ENCODE data around the gene KRT7.
A peak's percentile ranks its signal among the peaks of the same experiment; 100 is the strongest.
"Not testable (repeated sequence)": the region's sequence is repeated elsewhere in the genome, so short reads cannot be mapped to it uniquely, and the experiment has no call there.

The KRT7 gene

GRCh38 chr12:52231305-52232202 is 1.5 kb upstream of the KRT7 start:
- DNase-seq: peak; percentile 59

GRCh38 chr12:52232203-52232673 is 805 bp upstream of the KRT7 start:
- DNase-seq: no peak

GRCh38 chr12:52233462-52234207 is 592 bp downstream of the KRT7 start:
- peak; percentile 54 for DNase-seq

GRCh38 chr12:52234223-52234810 is 1.3 kb downstream of the KRT7 start:
- no peak for DNase-seq

GRCh38 chr12:52235001-52235764 is 2.1 kb downstream of the KRT7 start:
- DNase-seq: no peak

- no peak for DNase-seq
These were observed 2.8 kb downstream of the KRT7 start for GRCh38 chr12:52235822-52236361.

GRCh38 chr12:52236386-52237050 is 3.5 kb downstream of the KRT7 start:
- no peak for DNase-seq

- no peak for DNase-seq
These were observed 5.3 kb downstream of the KRT7 start for GRCh38 chr12:52238207-52238840.

GRCh38 chr12:52238916-52239646 is 6.0 kb downstream of the KRT7 start:
- no peak for DNase-seq

- no peak for DNase-seq
These were observed 6.7 kb downstream of the KRT7 start for GRCh38 chr12:52239767-52240166.

- DNase-seq: not testable (repeated sequence)
These were observed 7.2 kb downstream of the KRT7 start for GRCh38 chr12:52240247-52240646.

GRCh38 chr12:52241205-52241842 is 8.3 kb downstream of the KRT7 start:
- DNase-seq: no peak

- DNase-seq: no peak
These were observed 9.6 kb downstream of the KRT7 start for GRCh38 chr12:52242442-52243258.

GRCh38 chr12:52243259-52243855 is 10.3 kb downstream of the KRT7 start:
- DNase-seq: no peak

GRCh38 chr12:52243856-52244614 is 11.0 kb downstream of the KRT7 start:
- DNase-seq: peak; percentile 93

- no peak for DNase-seq
These were observed 11.6 kb downstream of the KRT7 start for GRCh38 chr12:52244615-52244994.

GRCh38 chr12:52245259-52245961 is 12.4 kb downstream of the KRT7 start:
- DNase-seq: no peak
